GM18858 (cell line): ENCODE data around the gene RNU1-4.
"Not testable (repeated sequence)": the region's sequence is repeated elsewhere in the genome, so short reads cannot be mapped to it uniquely, and the experiment has no call there.

Experiments used
- ATAC-seq: cut with Tn5 transposase; IDR thresholded peaks from one replicate; pipeline ENCODE4 v1.9.1; 2021; ENCODE audit not compliant: unreplicated experiment

RNU1-4 gene

GRCh38 chr1:16764820-16765655 is 24.7 kb downstream of the RNU1-4 start:
- not testable (repeated sequence) for ATAC-seq

- ATAC-seq: not testable (repeated sequence)
These were observed 25.7 kb downstream of the RNU1-4 start for GRCh38 chr1:16765731-16766605.

GRCh38 chr1:16766689-16767256 is 26.5 kb downstream of the RNU1-4 start:
- ATAC-seq: not testable (repeated sequence)

- ATAC-seq: not testable (repeated sequence)
These were observed 29.9 kb downstream of the RNU1-4 start for GRCh38 chr1:16770139-16770759.

GRCh38 chr1:16770896-16771446 is 30.7 kb downstream of the RNU1-4 start:
- not testable (repeated sequence) for ATAC-seq

GRCh38 chr1:16772275-16773204 is 32.2 kb downstream of the RNU1-4 start:
- not testable (repeated sequence) for ATAC-seq

GRCh38 chr1:16773205-16773596 is 32.9 kb downstream of the RNU1-4 start:
- ATAC-seq: not testable (repeated sequence)

GRCh38 chr1:16773723-16774122 is 33.4 kb downstream of the RNU1-4 start:
- ATAC-seq: not testable (repeated sequence)

- not testable (repeated sequence) for ATAC-seq
These were observed 34.5 kb downstream of the RNU1-4 start for GRCh38 chr1:16774773-16775172.

- ATAC-seq: not testable (repeated sequence)
These were observed 35.0 kb downstream of the RNU1-4 start for GRCh38 chr1:16775290-16775689.

GRCh38 chr1:16776248-16776647 is 35.9 kb downstream of the RNU1-4 start:
- not testable (repeated sequence) for ATAC-seq

GRCh38 chr1:16776835-16777234 is 36.5 kb downstream of the RNU1-4 start:
- not testable (repeated sequence) for ATAC-seq

GRCh38 chr1:16777821-16778220 is 37.5 kb downstream of the RNU1-4 start:
- not testable (repeated sequence) for ATAC-seq

- ATAC-seq: not testable (repeated sequence)
These were observed 39.2 kb downstream of the RNU1-4 start for GRCh38 chr1:16779525-16779924.

- ATAC-seq: not testable (repeated sequence)
These were observed 40.7 kb downstream of the RNU1-4 start for GRCh38 chr1:16781033-16781432.

GRCh38 chr1:16781625-16782024 is 41.3 kb downstream of the RNU1-4 start:
- ATAC-seq: not testable (repeated sequence)

GRCh38 chr1:16784955-16785354 is 44.6 kb downstream of the RNU1-4 start:
- ATAC-seq: not testable (repeated sequence)

GRCh38 chr1:16786362-16786761 is 46.0 kb downstream of the RNU1-4 start:
- ATAC-seq: not testable (repeated sequence)

GRCh38 chr1:16787175-16787574 is 46.9 kb downstream of the RNU1-4 start:
- not testable (repeated sequence) for ATAC-seq
